PC-3 (cell line): ENCODE measurements around the gene KATNAL1.

ENCODE experiments used
- EZH2 ChIP-seq: fragments of 300-600 bp; sonication (generic); IDR thresholded peaks from one replicate; pipeline ENCODE4 v1.6.1; 2017; ENCODE audit warnings: antibody characterized with exemption, mild to moderate bottlenecking, low read length; ENCODE audit not compliant: unreplicated experiment
- EZH2phosphoT487 ChIP-seq: fragments of 300-600 bp; sonication (generic); IDR thresholded peaks from 2 replicates; pipeline ENCODE4 v1.6.1; 2018; ENCODE audit warnings: mild to moderate bottlenecking, antibody characterized with exemption, low read length, borderline replicate concordance
- TF ChIP-seq, protein P1 (sequence below): fragments of 300-600 bp; sonication (generic); conservative IDR thresholded peaks from 2 replicates; pipeline ENCODE4 v1.5.1; 2017; ENCODE audit warnings: antibody characterized with exemption, low read depth, mild to moderate bottlenecking, low read length

DNA sequence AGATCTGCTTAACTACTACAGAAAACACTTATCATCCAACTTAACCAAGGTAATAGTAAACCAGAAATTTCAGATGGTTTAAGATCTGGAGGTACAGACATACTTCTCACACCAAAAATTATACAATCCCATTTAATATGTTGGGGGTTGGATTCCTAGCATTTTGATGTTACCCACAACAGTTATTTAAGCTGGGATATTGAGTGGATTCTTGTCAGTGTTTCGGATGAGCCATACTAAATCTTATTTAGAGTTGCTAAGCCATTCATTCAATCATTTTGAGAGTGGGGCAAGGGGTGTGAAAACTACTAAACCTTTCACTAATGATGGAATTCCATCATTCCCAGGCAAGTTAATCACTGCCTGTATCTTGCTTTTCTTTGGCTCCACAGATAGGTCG is 40.6 kb downstream of the KATNAL1 start:
- TF ChIP-seq, protein P1, sequence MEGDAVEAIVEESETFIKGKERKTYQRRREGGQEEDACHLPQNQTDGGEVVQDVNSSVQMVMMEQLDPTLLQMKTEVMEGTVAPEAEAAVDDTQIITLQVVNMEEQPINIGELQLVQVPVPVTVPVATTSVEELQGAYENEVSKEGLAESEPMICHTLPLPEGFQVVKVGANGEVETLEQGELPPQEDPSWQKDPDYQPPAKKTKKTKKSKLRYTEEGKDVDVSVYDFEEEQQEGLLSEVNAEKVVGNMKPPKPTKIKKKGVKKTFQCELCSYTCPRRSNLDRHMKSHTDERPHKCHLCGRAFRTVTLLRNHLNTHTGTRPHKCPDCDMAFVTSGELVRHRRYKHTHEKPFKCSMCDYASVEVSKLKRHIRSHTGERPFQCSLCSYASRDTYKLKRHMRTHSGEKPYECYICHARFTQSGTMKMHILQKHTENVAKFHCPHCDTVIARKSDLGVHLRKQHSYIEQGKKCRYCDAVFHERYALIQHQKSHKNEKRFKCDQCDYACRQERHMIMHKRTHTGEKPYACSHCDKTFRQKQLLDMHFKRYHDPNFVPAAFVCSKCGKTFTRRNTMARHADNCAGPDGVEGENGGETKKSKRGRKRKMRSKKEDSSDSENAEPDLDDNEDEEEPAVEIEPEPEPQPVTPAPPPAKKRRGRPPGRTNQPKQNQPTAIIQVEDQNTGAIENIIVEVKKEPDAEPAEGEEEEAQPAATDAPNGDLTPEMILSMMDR, result no peak
- TF ChIP-seq EZH2 (no peak), EZH2phosphoT487 (no peak)
